A549 (cell line): ENCODE results near the gene KRTAP5-7.

ENCODE experiments used
- CHD4 ChIP-seq: fragments of 200-600 bp; sonication (generic); IDR thresholded peaks from 2 replicates; pipeline ENCODE4 v1.6.1; 2016; ENCODE audit warnings: antibody characterized with exemption, mild to moderate bottlenecking, borderline replicate concordance
- EP300 ChIP-seq, 2 experiments: fragments of >200 bp; sonication (Bioruptor Twin); formaldehyde crosslinking; IDR thresholded peaks; 2 replicates in 1 of 2; 3 replicates in 1 of 2; pipeline ENCODE4 v1.6.1; 2016 to 2017
- JUNB ChIP-seq: fragments of >200 bp; sonication (Bioruptor Twin); formaldehyde crosslinking; IDR thresholded peaks from 2 replicates; pipeline ENCODE4 v1.6.1; 2016
- MAZ ChIP-seq: fragments of 150-350 bp; IDR thresholded peaks from 2 replicates; pipeline ENCODE4 v1.6.1; 2014; ENCODE audit warnings: antibody characterized with exemption, low read depth, low read length, borderline replicate concordance
- MYC ChIP-seq: IDR thresholded peaks from 2 replicates; pipeline ENCODE4 v1.6.1; 2012; ENCODE audit warnings: mild to moderate bottlenecking, inconsistent platforms, low read length, improper control_type of control experiment, borderline replicate concordance
- NFE2L2 ChIP-seq: fragments of 150-350 bp; conservative IDR thresholded peaks from 2 replicates; pipeline ENCODE4 v1.6.1; 2014; ENCODE audit warnings: low read length
- PHF8 ChIP-seq: fragments of 200-600 bp; sonication (generic); IDR thresholded peaks from 2 replicates; pipeline ENCODE4 v1.6.1; 2016; ENCODE audit warnings: low read depth, mild to moderate bottlenecking, antibody characterized with exemption, moderate library complexity, borderline replicate concordance
- POLR2A ChIP-seq: IDR thresholded peaks from 2 replicates; pipeline ENCODE4 v1.6.1; 2012; ENCODE audit warnings: mild to moderate bottlenecking, low read length
- RCOR1 ChIP-seq: fragments of 150-350 bp; IDR thresholded peaks from 2 replicates; pipeline ENCODE4 v1.6.1; 2014; ENCODE audit warnings: antibody characterized with exemption, low read length, low read depth
- RFX5 ChIP-seq: fragments of 450-650 bp; IDR thresholded peaks from 2 replicates; pipeline ENCODE4 v1.7.1; 2014; ENCODE audit warnings: antibody characterized with exemption, mild to moderate bottlenecking, moderate library complexity
- RNF2 ChIP-seq: fragments of 200-600 bp; sonication (generic); IDR thresholded peaks from 2 replicates; pipeline ENCODE4 v1.6.1; 2016; ENCODE audit warnings: low read depth, mild to moderate bottlenecking, antibody characterized with exemption, moderate library complexity, borderline replicate concordance
- SMC3 ChIP-seq: fragments of >200 bp; sonication (Bioruptor Twin); formaldehyde crosslinking; IDR thresholded peaks from 3 replicates; pipeline ENCODE4 v1.6.1; 2018; ENCODE audit warnings: inconsistent platforms
- TF ChIP-seq, protein P1 (sequence below): fragments of >200 bp; sonication (Bioruptor Twin); formaldehyde crosslinking; IDR thresholded peaks from 3 replicates; pipeline ENCODE4 v1.5.1; 2016
- TF ChIP-seq, protein P2 (sequence below): IDR thresholded peaks from 2 replicates; pipeline ENCODE4 v1.6.1; 2012

- TF ChIP-seq CHD4 (no peak), RNF2 (no peak), POLR2A (no peak), NFE2L2 (no peak), RFX5 (no peak), PHF8 (no peak), RCOR1 (no peak), SMC3 (no peak), MYC (no peak), MAZ (no peak), JUNB (no peak), EP300 (IDR thresholded peaks at IDR 0.05) (no peak)
- TF ChIP-seq, protein P1, sequence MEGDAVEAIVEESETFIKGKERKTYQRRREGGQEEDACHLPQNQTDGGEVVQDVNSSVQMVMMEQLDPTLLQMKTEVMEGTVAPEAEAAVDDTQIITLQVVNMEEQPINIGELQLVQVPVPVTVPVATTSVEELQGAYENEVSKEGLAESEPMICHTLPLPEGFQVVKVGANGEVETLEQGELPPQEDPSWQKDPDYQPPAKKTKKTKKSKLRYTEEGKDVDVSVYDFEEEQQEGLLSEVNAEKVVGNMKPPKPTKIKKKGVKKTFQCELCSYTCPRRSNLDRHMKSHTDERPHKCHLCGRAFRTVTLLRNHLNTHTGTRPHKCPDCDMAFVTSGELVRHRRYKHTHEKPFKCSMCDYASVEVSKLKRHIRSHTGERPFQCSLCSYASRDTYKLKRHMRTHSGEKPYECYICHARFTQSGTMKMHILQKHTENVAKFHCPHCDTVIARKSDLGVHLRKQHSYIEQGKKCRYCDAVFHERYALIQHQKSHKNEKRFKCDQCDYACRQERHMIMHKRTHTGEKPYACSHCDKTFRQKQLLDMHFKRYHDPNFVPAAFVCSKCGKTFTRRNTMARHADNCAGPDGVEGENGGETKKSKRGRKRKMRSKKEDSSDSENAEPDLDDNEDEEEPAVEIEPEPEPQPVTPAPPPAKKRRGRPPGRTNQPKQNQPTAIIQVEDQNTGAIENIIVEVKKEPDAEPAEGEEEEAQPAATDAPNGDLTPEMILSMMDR, result no peak
- TF ChIP-seq, protein P2, sequence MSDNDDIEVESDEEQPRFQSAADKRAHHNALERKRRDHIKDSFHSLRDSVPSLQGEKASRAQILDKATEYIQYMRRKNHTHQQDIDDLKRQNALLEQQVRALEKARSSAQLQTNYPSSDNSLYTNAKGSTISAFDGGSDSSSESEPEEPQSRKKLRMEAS, result no peak
Observed at GRCh38 chr11:71542879-71543777, 16.1 kb downstream of the KRTAP5-7 start.
